ENCODE results near the gene CLEC11A.
"Not testable (repeated sequence)": the region's sequence is repeated elsewhere in the genome, so short reads cannot be mapped to it uniquely, and the experiment has no call there.

CLEC11A gene

DNA sequence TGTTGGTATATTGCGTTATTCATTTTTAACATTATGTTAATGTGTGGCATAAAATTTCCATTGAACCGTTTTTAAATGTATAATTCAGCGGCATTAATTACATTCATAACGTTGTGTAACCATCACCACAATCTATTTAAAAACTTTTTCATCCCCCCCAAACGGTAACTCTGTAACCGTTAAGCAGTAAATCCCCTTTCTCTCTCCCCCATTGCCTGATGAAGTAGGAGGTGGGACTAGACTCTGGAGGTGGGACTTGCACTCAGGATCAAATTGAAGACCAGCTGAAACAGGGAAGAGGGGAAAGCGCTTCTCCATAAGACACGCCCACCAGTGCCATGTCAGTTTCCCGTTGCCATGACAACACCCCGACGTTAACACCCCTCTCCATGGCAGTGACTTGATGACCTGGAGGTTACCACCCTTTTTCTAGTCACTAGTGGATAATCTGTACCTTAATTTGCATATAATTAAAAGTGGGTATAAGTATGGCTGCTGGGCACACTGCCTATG is 16.8 kb downstream of the CLEC11A start:
- in situ Hi-C loops (cut with HindIII; ENCODE audit: low sequenced_read_pairs), result no loop called here
- DNase-seq (ENCODE audit: low read depth, low spot score), result no peak
- H3K4me3 ChIP-seq (ENCODE audit: low read depth, low read length), result no peak overlapping the region
- TF ChIP-seq, protein P1, sequence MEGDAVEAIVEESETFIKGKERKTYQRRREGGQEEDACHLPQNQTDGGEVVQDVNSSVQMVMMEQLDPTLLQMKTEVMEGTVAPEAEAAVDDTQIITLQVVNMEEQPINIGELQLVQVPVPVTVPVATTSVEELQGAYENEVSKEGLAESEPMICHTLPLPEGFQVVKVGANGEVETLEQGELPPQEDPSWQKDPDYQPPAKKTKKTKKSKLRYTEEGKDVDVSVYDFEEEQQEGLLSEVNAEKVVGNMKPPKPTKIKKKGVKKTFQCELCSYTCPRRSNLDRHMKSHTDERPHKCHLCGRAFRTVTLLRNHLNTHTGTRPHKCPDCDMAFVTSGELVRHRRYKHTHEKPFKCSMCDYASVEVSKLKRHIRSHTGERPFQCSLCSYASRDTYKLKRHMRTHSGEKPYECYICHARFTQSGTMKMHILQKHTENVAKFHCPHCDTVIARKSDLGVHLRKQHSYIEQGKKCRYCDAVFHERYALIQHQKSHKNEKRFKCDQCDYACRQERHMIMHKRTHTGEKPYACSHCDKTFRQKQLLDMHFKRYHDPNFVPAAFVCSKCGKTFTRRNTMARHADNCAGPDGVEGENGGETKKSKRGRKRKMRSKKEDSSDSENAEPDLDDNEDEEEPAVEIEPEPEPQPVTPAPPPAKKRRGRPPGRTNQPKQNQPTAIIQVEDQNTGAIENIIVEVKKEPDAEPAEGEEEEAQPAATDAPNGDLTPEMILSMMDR (IDR thresholded peaks at IDR 0.05; ENCODE audit: low read depth, low read length), result no peak

DNA sequence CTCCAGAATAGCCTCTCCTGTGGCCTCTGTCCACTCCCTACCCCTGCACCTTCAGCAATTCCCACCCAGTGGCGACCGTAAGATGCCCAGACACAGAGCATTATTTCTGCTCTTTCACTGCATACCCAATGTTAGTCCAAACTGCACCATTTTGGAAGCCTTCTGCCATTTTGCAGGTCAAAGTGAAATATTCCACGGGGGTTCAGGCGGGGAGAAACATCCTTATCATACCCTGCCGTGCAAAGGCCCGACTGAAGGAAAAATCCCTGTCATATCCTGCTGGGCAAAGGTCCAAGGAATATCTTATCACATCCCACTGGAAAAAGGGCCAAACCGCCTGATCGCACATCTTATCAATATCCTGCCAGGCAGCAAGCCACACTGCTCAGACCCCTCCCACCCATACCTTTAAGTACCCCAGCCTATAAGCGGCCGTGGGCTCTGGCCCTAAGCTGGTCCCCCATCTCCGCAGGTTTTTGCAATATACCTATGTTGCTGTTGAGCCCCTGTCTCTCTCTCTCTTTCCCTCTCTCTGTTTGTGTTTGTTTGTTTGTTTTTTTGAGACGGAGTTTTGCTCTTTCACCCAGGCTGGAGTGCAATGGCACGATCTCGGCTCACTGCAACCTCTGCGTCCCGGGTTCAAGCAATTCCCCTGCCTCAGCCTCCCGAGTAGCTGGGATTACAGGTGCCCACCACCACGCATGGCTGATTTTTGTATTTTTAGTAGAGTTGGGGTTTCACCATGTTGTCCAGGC is 18.2 kb downstream of the CLEC11A start:
- TF ChIP-seq, protein P1 (IDR thresholded peaks at IDR 0.05; ENCODE audit: low read depth, low read length), result no peak
- in situ Hi-C loops (cut with HindIII; ENCODE audit: low sequenced_read_pairs), result no loop called here
- H3K4me3 ChIP-seq (ENCODE audit: low read depth, low read length), result no peak overlapping the region
- no peak for DNase-seq (ENCODE audit: low read depth, low spot score)

DNA sequence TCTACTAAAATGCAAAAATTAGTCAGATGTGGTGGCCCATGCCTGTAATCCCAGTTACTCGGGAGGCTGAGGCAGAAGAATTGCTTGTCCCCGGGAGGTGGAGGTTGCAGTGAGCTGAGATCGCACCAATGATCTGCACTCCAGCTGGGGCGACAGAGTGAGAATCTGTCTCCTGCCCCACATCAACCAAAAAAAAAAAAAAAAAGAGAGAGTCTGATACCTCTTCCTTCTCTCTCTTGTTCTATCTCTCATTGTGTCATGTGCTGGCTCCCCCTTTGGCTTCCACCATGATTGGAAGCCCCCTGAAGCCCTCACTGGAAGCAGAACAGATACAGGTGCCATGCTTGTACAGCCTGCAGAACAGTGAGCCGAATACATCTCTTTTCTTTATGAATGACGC is 20.4 kb downstream of the CLEC11A start:
- TF ChIP-seq, protein P1 (IDR thresholded peaks at IDR 0.05; ENCODE audit: low read depth, low read length), result no peak
- DNase-seq (ENCODE audit: low read depth, low spot score), result no peak
- H3K4me3 ChIP-seq (ENCODE audit: low read depth, low read length), result no peak overlapping the region
- in situ Hi-C loops (cut with HindIII; ENCODE audit: low sequenced_read_pairs), result no loop called here

DNA sequence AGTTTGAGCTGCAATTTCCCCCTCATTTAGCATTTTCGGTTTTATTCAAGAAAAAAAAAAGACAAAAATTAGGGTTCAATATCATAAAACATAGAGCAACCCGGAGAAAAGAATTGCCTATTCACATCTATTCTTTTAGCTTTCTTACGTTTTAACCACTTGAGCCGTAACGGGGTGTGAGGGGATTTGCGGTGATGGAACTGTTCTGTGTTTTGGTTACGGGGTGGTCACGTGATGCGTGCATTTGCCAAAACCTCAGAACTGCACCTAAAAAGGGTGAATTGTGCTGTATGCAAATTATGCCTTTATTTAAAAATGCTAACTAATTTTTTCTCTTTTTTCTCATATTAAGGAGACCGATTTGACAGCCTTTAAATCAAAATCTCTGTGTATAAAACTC is 22.1 kb downstream of the CLEC11A start:
- H3K4me3 ChIP-seq (ENCODE audit: low read depth, low read length), result no peak overlapping the region
- in situ Hi-C loops (cut with HindIII; ENCODE audit: low sequenced_read_pairs), result no loop called here
- DNase-seq (ENCODE audit: low read depth, low spot score), result no peak
- TF ChIP-seq, protein P1 (IDR thresholded peaks at IDR 0.05; ENCODE audit: low read depth, low read length), result no peak

DNA sequence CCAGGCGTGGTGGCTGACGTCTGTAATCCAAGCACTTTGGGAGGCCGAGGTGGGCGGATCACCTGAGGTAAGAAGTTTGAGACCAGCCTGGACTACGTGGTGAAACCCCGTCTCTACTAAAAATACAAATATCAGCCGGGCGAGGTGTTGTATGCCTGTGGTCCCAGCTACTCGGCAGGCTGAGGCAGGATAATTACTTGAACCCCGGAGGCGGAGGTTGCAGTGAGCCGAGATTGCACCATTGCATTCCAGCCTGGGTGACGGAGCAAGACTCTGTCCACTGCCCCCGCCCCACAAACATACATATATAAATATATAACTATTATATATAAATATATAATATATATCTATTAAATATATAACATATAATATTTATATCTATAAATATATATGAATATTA is 24.0 kb downstream of the CLEC11A start:
- H3K4me3 ChIP-seq (ENCODE audit: low read depth, low read length); DNase-seq (ENCODE audit: low read depth, low spot score); in situ Hi-C loops (cut with HindIII; ENCODE audit: low sequenced_read_pairs): not testable (repeated sequence)

DNA sequence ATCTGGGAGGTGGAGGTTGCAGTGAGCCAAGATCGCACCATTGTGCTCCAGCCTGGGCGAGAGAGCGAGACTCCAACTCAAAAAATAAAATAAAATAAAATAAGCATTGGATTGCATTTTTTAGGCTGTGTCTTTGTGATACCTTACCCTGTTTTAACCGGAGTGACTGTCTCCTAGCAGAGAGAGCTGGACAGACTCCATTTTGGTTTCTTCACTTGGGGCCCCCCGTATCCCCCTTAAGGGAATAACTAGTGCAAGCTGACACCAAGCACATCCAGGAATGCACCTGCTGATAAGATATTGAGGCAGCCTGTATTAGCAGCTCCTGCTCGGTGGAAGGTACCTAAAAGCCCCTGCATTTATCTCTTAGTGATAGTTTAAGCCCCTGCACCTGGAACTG is 26.3 kb downstream of the CLEC11A start:
- in situ Hi-C loops (cut with HindIII; ENCODE audit: low sequenced_read_pairs), result no loop called here
- H3K4me3 ChIP-seq (ENCODE audit: low read depth, low read length), result no peak overlapping the region
- TF ChIP-seq, protein P1 (IDR thresholded peaks at IDR 0.05; ENCODE audit: low read depth, low read length), result no peak
- DNase-seq (ENCODE audit: low read depth, low spot score), result no peak

DNA sequence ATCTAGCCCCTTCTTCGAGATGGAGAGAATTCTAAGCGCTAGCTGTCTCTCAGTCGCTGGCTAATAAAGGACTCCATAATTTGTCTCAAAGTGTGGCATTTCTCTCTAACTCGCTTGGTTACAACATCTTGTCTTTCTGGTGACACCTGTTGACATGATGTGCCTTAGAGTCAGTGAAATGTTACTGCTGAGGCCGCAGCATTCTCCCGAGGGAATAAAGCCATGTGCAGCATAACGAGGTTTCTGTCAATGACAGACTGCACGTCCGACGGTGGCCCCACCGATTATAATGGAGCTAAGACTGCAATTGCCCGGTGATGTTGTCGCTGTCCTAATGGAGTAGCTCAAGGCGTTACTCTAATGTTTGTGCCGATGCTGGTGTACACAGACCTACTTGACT is 26.8 kb downstream of the CLEC11A start:
- in situ Hi-C loops (cut with HindIII; ENCODE audit: low sequenced_read_pairs), result no loop called here
- DNase-seq (ENCODE audit: low read depth, low spot score), result no peak
- no peak overlapping the region for H3K4me3 ChIP-seq (ENCODE audit: low read depth, low read length)
- TF ChIP-seq, protein P1 (IDR thresholded peaks at IDR 0.05; ENCODE audit: low read depth, low read length), result no peak
